HCT116 (cell line): Measurements from ENCODE around the gene KRTAP10-9. TPM values are rescaled to one million over a fixed set of nuclear protein-coding genes. Genes with fewer than 3 reads are reported as not detected.

Experiments
- ATAC-seq: fragments of 200-7000 bp; cut with Tn5 transposase; 2 replicates; pipeline ENCODE4 v1.9.1; 2020; ENCODE audit warnings: mild to moderate bottlenecking, moderate library complexity
- BruUV-seq: library from RNA; stranded (reverse); fragments of 400-500 nt; replicated peaks from 2 replicates; lab custom pipeline; 2021; lab: Mats Ljungman, UMichigan
- CTCF ChIA-PET: fragments of 300-600 bp; sonication (Branson Sonifier 250); formaldehyde crosslinking; loops from one replicate; lab custom pipeline; 2021; ENCODE audit warnings: antibody characterized with exemption; lab: Charles Lee
- POLR2A ChIA-PET: fragments of 300-600, 350-600 bp; sonication (Branson Sonifier 250); formaldehyde crosslinking; loops from one replicate; lab custom pipeline; 2021; ENCODE audit warnings: antibody characterized with exemption; lab: Charles Lee
- RAD21 ChIA-PET, 2 experiments: fragments of 300-600 bp; sonication (Branson Sonifier 250); formaldehyde crosslinking; loops; one replicate each; lab custom pipeline; 2023; ENCODE audit warnings: low total read pairs in 2 of 2; ENCODE audit not compliant: uncharacterized antibody in 2 of 2, unreplicated experiment in 2 of 2, low non-redundant PET in 1 of 2; lab: Charles Lee
- DNase-seq: peaks from one replicate; pipeline ENCODE4 v3.0.0-alpha.2; 2010; ENCODE audit warnings: low read depth, low spot score
- H2AFZ ChIP-seq: fragments of 200-600 bp; shearing (Covaris generic), sonication (generic); 2 replicates; pipeline ENCODE4 v1.6.1; 2017; ENCODE audit warnings: low read depth, mixed run types, mixed read lengths, antibody characterized with exemption, low read length; ENCODE audit not compliant: poor library complexity, severe bottlenecking
- H3K27ac ChIP-seq: 2 replicates; pipeline ENCODE4 v1.5.1; 2012; ENCODE audit warnings: low read depth, low read length
- H3K27me3 ChIP-seq: fragments of 200-600 bp; sonication (generic); 2 replicates; pipeline ENCODE4 v1.6.1; 2016; ENCODE audit warnings: mixed run types, low read length, mixed read lengths; ENCODE audit not compliant: insufficient read depth
- H3K36me3 ChIP-seq, 2 experiments: fragments of 200-500 bp in 1 of 2; fragments of 200-600 bp in 1 of 2; sonication (Bioruptor generic) in 1 of 2; sonication (generic) in 1 of 2; 2 replicates each; pipeline versions ENCODE4 v1.5.1 to v1.6.1; 2014 to 2016; ENCODE audit warnings: low read length in 2 of 2, inconsistent platforms in 1 of 2, mixed read lengths in 1 of 2, mixed run types in 1 of 2; ENCODE audit not compliant: insufficient read depth in 2 of 2, control insufficient read depth in 1 of 2
- H3K4me1 ChIP-seq, 2 experiments: fragments of 200-600 bp in 1 of 2; sonication (generic) in 1 of 2; 2 replicates each; pipeline versions ENCODE4 v1.5.1 to v1.6.1; 2012 to 2017; ENCODE audit warnings: low read length in 2 of 2, inconsistent platforms in 1 of 2, mild to moderate bottlenecking in 1 of 2, mixed read lengths in 1 of 2, mixed run types in 1 of 2, moderate library complexity in 1 of 2; ENCODE audit not compliant: insufficient read depth in 2 of 2, control insufficient read depth in 1 of 2
- H3K4me2 ChIP-seq: fragments of 200-600 bp; sonication (generic); 2 replicates; pipeline ENCODE4 v1.6.1; 2017; ENCODE audit warnings: mixed run types, low read length, mixed read lengths
- H3K4me3 ChIP-seq, 2 experiments: fragments of 200-600 bp in 1 of 2; sonication (generic) in 1 of 2; replicated peaks in 1 of 2; 2 replicates each; pipeline ENCODE4 v1.5.1; 2011 to 2016; ENCODE audit warnings: low read length in 2 of 2, control low read depth in 1 of 2, low read depth in 1 of 2, mild to moderate bottlenecking in 1 of 2, mixed read lengths in 1 of 2, mixed run types in 1 of 2
- H3K79me2 ChIP-seq: fragments of 200-600 bp; sonication (generic); 2 replicates; pipeline ENCODE4 v1.6.1; 2017; ENCODE audit warnings: mild to moderate bottlenecking, mixed run types, low read length, moderate library complexity, mixed read lengths; ENCODE audit not compliant: insufficient read depth
- H3K9ac ChIP-seq: fragments of 200-600 bp; sonication (generic); 2 replicates; pipeline ENCODE4 v1.6.1; 2016; ENCODE audit warnings: low read length, mixed read lengths
- H3K9me2 ChIP-seq: fragments of 200-600 bp; sonication (generic), shearing (Covaris generic); 2 replicates; pipeline ENCODE4 v1.6.1; 2017; ENCODE audit warnings: mixed run types, mild to moderate bottlenecking, moderate library complexity; ENCODE audit not compliant: insufficient read depth
- H3K9me3 ChIP-seq, 2 experiments: fragments of 200-500 bp in 1 of 2; fragments of 200-600 bp in 1 of 2; sonication (Bioruptor generic) in 1 of 2; sonication (generic) in 1 of 2; 2 replicates each; pipeline ENCODE4 v1.6.1; 2014 to 2017; ENCODE audit warnings: low read length in 2 of 2, mixed read lengths in 2 of 2, inconsistent platforms in 1 of 2, low read depth in 1 of 2, mild to moderate bottlenecking in 1 of 2, mixed run types in 1 of 2, moderate library complexity in 1 of 2; ENCODE audit not compliant: control insufficient read depth in 1 of 2, insufficient read depth in 1 of 2
- H4K20me1 ChIP-seq: fragments of 200-600 bp; sonication (generic), shearing (Covaris generic); 2 replicates; pipeline ENCODE4 v1.6.1; 2017; ENCODE audit warnings: mixed run types, mild to moderate bottlenecking, moderate library complexity; ENCODE audit not compliant: insufficient read depth
- CBX3 ChIP-seq: IDR thresholded peaks from 2 replicates; pipeline ENCODE4 v1.6.1; 2012; ENCODE audit warnings: low read depth
- CEBPB ChIP-seq: IDR thresholded peaks from 2 replicates; pipeline ENCODE4 v1.6.1; 2012; ENCODE audit warnings: low read depth
- EZH2phosphoT487 ChIP-seq: fragments of 200-600 bp; IDR thresholded peaks from 2 replicates; pipeline ENCODE4 v1.6.1; 2018; ENCODE audit warnings: antibody characterized with exemption, borderline replicate concordance
- MAX ChIP-seq: IDR thresholded peaks from 2 replicates; pipeline ENCODE4 v1.6.1; 2012
- SIN3A ChIP-seq: IDR thresholded peaks from 2 replicates; pipeline ENCODE4 v1.6.1; 2012; ENCODE audit warnings: low read depth
- TCF7L2 ChIP-seq: IDR thresholded peaks from 2 replicates; pipeline ENCODE4 v1.7.0; 2011; ENCODE audit warnings: borderline replicate concordance, inconsistent platforms; ENCODE audit not compliant: insufficient read depth, insufficient read length; ENCODE audit errors: extremely low read depth
- ZBTB33 ChIP-seq: IDR thresholded peaks from 2 replicates; pipeline ENCODE4 v1.6.1; 2011; ENCODE audit warnings: mild to moderate bottlenecking, low read length, moderate library complexity; ENCODE audit not compliant: insufficient replicate concordance; ENCODE audit errors: extremely low read depth
- ZFX ChIP-seq: fragments of 450-650 bp; IDR thresholded peaks from 2 replicates; pipeline ENCODE4 v1.6.1; 2017
- intact Hi-C: fragments of 100-400 bp; cut with micrococcal nuclease; formaldehyde crosslinking; loops from 2 replicates; pipeline ENCODE4 v1.10.0; 2022
- total RNA-seq: library from RNA; stranded (reverse); gene quantifications from one replicate; pipeline ENCODE4 v1.2.1, GENCODE V29; 2021; ENCODE audit not compliant: unreplicated experiment
- TF ChIP-seq, protein P1 (sequence below): IDR thresholded peaks from 2 replicates; pipeline ENCODE4 v1.6.1; 2012; ENCODE audit warnings: low read depth

The KRTAP10-9 gene
- total RNA-seq, 1 experiment from 2014 or later: not detected

- TF ChIP-seq ZBTB33 (no peak), TCF7L2 (no peak), EZH2phosphoT487 (no peak), MAX (no peak), ZFX (no peak), SIN3A (no peak), CBX3 (no peak)
Measured at GRCh38 chr21:44615911-44616590, 10.8 kb upstream of the KRTAP10-9 start (continued).

- H3K9me2 ChIP-seq: no peaks in the 10 kb centered on the region
- H3K4me3 ChIP-seq: no peak overlapping the region
- H3K4me1 ChIP-seq: no peaks in the 10 kb centered on the region
- no peaks in the 10 kb centered on the region for H4K20me1 ChIP-seq
- TF ChIP-seq CEBPB: no peak
- no peak for TF ChIP-seq EZH2phosphoT487
- no peak for TF ChIP-seq ZBTB33
- TF ChIP-seq, protein P1, sequence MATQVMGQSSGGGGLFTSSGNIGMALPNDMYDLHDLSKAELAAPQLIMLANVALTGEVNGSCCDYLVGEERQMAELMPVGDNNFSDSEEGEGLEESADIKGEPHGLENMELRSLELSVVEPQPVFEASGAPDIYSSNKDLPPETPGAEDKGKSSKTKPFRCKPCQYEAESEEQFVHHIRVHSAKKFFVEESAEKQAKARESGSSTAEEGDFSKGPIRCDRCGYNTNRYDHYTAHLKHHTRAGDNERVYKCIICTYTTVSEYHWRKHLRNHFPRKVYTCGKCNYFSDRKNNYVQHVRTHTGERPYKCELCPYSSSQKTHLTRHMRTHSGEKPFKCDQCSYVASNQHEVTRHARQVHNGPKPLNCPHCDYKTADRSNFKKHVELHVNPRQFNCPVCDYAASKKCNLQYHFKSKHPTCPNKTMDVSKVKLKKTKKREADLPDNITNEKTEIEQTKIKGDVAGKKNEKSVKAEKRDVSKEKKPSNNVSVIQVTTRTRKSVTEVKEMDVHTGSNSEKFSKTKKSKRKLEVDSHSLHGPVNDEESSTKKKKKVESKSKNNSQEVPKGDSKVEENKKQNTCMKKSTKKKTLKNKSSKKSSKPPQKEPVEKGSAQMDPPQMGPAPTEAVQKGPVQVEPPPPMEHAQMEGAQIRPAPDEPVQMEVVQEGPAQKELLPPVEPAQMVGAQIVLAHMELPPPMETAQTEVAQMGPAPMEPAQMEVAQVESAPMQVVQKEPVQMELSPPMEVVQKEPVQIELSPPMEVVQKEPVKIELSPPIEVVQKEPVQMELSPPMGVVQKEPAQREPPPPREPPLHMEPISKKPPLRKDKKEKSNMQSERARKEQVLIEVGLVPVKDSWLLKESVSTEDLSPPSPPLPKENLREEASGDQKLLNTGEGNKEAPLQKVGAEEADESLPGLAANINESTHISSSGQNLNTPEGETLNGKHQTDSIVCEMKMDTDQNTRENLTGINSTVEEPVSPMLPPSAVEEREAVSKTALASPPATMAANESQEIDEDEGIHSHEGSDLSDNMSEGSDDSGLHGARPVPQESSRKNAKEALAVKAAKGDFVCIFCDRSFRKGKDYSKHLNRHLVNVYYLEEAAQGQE: no peak
- ChIA-PET POLR2A (no interaction called here), CTCF (no interaction called here), RAD21 (no interaction called here)
- H3K27me3 ChIP-seq: no peaks in the 10 kb centered on the region
- ATAC-seq (no peak), DNase-seq (no peak)
- H3K79me2 ChIP-seq: no peaks in the 10 kb centered on the region
- H3K4me2 ChIP-seq: no peak overlapping the region
- H3K27ac ChIP-seq: no peak overlapping the region
- no TSS peak for BruUV-seq
- peaks cover 9 to 10% of the 10 kb centered on the region in 2 experiments for H3K9me3 ChIP-seq
- H3K9ac ChIP-seq: no peak overlapping the region
- intact Hi-C loops: no loop called here
- H3K36me3 ChIP-seq: no peaks in the 10 kb centered on the region
- no peak overlapping the region for H2AFZ ChIP-seq
Measured at GRCh38 chr21:44616591-44616926, 10.3 kb upstream of the KRTAP10-9 start.
